K562 (cell line): ENCODE measurements around the gene CDHR2. TPM values are rescaled to one million over a fixed set of nuclear protein-coding genes. Genes with fewer than 3 reads are reported as not detected.

ENCODE experiments used
- BRD4 ChIP-seq: fragments of 200-600 bp; sonication (generic); IDR thresholded peaks from 2 replicates; pipeline ENCODE4 v1.6.1; 2017; ENCODE audit warnings: inconsistent platforms
- COPS2 ChIP-seq: fragments of 450-650 bp; conservative IDR thresholded peaks from 2 replicates; pipeline ENCODE4 v1.6.1; 2016; ENCODE audit warnings: mild to moderate bottlenecking, moderate library complexity
- DPF2 ChIP-seq: fragments of 450-650 bp; IDR thresholded peaks from 2 replicates; pipeline ENCODE4 v1.6.1; 2016
- NCOA1 ChIP-seq: fragments of 450-650 bp; IDR thresholded peaks from 2 replicates; pipeline ENCODE4 v1.6.1; 2016; ENCODE audit warnings: low read depth
- NR2F6 ChIP-seq: fragments of 450-650 bp; formaldehyde crosslinking; IDR thresholded peaks from 2 replicates; pipeline ENCODE4 v1.4.0; 2020; ENCODE audit warnings: mild to moderate bottlenecking
- PYGO2 ChIP-seq: fragments of 450-650 bp; IDR thresholded peaks from 2 replicates; pipeline ENCODE4 v1.6.1; 2016; ENCODE audit warnings: mild to moderate bottlenecking, missing genetic modification characterization, moderate library complexity, missing compliant biosample characterization
- TFAM ChIP-seq: fragments of 250-450 bp; sonication (Bioruptor Pico); conservative IDR thresholded peaks from 2 replicates; pipeline ENCODE4 v1.5.0; 2021; ENCODE audit warnings: mild to moderate bottlenecking, moderate library complexity
- TGIF2 ChIP-seq: sonication (generic); formaldehyde crosslinking; IDR thresholded peaks from 2 replicates; pipeline ENCODE4 v1.8.1; 2022; ENCODE audit warnings: mild to moderate bottlenecking, missing genetic modification reagents, moderate library complexity
- ZNF165 ChIP-seq: fragments of 250-450 bp; sonication (Bioruptor Pico); IDR thresholded peaks from 2 replicates; pipeline ENCODE4 v1.4.0; 2020; ENCODE audit warnings: borderline replicate concordance
- ZNF785 ChIP-seq: fragments of 250-450 bp; sonication (Bioruptor Pico); IDR thresholded peaks from 2 replicates; pipeline ENCODE4 v1.4.0; 2020; ENCODE audit warnings: mild to moderate bottlenecking
- polyA plus RNA-seq, 8 experiments: library from polyadenylated mRNA; depleted of rRNA in 4 of 8; stranded (reverse) in 5 of 8; unstranded in 3 of 8; fragments of >200 nt; fragmentation: Nextera tagmentation in 2 of 8; fragmentation: Illumina TruSeq in 1 of 8; extraction: Ambion mirVana in 2 of 8; extraction: Trizol in 1 of 8; gene quantifications; 2 replicates each; pipeline versions ENCODE4 v1.2.1 to v1.2.3, GENCODE V29; 2011 to 2014; ENCODE audit warnings: inconsistent platforms in 1 of 8, missing spikeins in 1 of 8
- total RNA-seq, 7 experiments: library from RNA; depleted of rRNA in 6 of 7; stranded (reverse); fragments of >200 nt in 6 of 7; fragmentation: Illumina TruSeq in 2 of 7; extraction: Trizol in 2 of 7; gene quantifications; 2 replicates each; pipeline versions ENCODE4 v1.2.1 to v1.2.3, GENCODE V29; 2011 to 2021; ENCODE audit warnings: low replicate concordance in 1 of 7
- TF ChIP-seq, protein P1 (sequence below): fragments of 250-450 bp; sonication (Bioruptor Pico); IDR thresholded peaks from 2 replicates; pipeline ENCODE4 v1.5.0; 2021
- TF ChIP-seq, protein P2 (sequence below): fragments of 450-650 bp; formaldehyde crosslinking; IDR thresholded peaks from 2 replicates; pipeline ENCODE4 v1.4.0; 2020; ENCODE audit warnings: mild to moderate bottlenecking, mixed read lengths
- TF ChIP-seq, protein P3 (sequence below): fragments of 450-650 bp; formaldehyde crosslinking; IDR thresholded peaks from 2 replicates; pipeline ENCODE4 v1.4.0; 2022; ENCODE audit warnings: missing genetic modification characterization
- TF ChIP-seq, protein P4 (sequence below), 2 experiments: fragments of 450-650 bp; IDR thresholded peaks; 2 replicates each; pipeline ENCODE4 v1.6.1; 2016; ENCODE audit warnings: mild to moderate bottlenecking in 2 of 2, borderline replicate concordance in 1 of 2, low read depth in 1 of 2, moderate library complexity in 1 of 2

CDHR2 gene
- total and polyA plus RNA-seq, 9 of the 15 experiments (the other 6 are each of a cell fraction or from before 2014, with no cell fraction given), result 0.01 to 0.62 (median 0.09) TPM; not detected in 2

DNA sequence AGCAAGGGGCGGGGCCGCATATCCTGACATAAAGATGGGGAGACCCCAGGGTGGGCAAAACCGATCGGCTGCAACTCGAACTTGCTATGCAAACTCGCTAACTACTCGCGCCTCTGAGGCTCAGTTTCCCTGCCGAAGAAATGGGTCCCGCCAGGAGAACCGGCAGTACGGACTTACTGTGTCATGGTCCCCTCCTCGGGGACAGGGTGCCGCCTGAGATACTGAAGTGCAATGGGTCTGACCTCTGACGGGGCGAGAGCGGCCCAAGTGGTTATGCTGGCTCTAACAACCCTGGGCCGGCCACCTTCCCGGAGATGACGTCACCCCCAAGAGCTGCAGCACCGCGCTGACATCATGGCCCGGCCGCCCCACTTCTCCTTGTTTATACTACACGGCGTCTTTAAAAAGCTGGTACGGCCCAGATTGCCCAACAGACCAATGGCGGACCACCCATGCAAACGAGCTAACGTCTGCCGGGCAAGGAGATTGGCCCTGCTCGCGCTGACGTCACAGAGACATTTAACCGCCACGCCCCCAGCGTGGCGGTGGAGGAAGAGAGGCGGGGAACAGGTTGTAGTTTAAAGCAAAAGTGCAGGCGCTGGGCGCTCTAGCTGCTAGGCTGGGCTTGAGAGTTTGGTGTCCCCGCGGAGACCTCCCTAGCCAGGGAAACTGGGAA, 11.4 kb upstream of the CDHR2 start (continued):
- TF ChIP-seq, protein P1, sequence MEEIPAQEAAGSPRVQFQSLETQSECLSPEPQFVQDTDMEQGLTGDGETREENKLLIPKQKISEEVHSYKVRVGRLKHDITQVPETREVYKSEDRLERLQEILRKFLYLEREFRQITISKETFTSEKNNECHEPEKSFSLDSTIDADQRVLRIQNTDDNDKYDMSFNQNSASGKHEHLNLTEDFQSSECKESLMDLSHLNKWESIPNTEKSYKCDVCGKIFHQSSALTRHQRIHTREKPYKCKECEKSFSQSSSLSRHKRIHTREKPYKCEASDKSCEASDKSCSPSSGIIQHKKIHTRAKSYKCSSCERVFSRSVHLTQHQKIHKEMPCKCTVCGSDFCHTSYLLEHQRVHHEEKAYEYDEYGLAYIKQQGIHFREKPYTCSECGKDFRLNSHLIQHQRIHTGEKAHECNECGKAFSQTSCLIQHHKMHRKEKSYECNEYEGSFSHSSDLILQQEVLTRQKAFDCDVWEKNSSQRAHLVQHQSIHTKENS (CRISPR knock-in tag), result no peak
- peak; percentile 50; the same call in 1 of the 2 replicates for TF ChIP-seq DPF2
- TF ChIP-seq, protein P2, sequence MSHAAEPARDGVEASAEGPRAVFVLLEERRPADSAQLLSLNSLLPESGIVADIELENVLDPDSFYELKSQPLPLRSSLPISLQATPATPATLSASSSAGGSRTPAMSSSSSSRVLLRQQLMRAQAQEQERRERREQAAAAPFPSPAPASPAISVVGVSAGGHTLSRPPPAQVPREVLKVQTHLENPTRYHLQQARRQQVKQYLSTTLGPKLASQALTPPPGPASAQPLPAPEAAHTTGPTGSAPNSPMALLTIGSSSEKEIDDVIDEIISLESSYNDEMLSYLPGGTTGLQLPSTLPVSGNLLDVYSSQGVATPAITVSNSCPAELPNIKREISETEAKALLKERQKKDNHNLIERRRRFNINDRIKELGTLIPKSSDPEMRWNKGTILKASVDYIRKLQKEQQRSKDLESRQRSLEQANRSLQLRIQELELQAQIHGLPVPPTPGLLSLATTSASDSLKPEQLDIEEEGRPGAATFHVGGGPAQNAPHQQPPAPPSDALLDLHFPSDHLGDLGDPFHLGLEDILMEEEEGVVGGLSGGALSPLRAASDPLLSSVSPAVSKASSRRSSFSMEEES (CRISPR knock-in tag), result no peak
- peak; percentile 73; the same call in 1 of the 2 replicates for TF ChIP-seq ZNF165 (CRISPR knock-in tag)
- TF ChIP-seq, protein P3, sequence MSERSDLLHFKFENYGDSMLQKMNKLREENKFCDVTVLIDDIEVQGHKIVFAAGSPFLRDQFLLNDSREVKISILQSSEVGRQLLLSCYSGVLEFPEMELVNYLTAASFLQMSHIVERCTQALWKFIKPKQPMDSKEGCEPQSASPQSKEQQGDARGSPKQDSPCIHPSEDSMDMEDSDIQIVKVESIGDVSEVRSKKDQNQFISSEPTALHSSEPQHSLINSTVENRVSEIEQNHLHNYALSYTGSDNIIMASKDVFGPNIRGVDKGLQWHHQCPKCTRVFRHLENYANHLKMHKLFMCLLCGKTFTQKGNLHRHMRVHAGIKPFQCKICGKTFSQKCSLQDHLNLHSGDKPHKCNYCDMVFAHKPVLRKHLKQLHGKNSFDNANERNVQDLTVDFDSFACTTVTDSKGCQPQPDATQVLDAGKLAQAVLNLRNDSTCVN (CRISPR knock-in tag), result no peak
- no peak for TF ChIP-seq NR2F6 (CRISPR knock-in tag)
- peak; percentile 17; the same call in 1 of the 2 replicates for TF ChIP-seq TGIF2 (CRISPR knock-in tag)
- peak; percentile 95 for TF ChIP-seq NCOA1
- no peak for TF ChIP-seq COPS2
- TF ChIP-seq, protein P4, sequence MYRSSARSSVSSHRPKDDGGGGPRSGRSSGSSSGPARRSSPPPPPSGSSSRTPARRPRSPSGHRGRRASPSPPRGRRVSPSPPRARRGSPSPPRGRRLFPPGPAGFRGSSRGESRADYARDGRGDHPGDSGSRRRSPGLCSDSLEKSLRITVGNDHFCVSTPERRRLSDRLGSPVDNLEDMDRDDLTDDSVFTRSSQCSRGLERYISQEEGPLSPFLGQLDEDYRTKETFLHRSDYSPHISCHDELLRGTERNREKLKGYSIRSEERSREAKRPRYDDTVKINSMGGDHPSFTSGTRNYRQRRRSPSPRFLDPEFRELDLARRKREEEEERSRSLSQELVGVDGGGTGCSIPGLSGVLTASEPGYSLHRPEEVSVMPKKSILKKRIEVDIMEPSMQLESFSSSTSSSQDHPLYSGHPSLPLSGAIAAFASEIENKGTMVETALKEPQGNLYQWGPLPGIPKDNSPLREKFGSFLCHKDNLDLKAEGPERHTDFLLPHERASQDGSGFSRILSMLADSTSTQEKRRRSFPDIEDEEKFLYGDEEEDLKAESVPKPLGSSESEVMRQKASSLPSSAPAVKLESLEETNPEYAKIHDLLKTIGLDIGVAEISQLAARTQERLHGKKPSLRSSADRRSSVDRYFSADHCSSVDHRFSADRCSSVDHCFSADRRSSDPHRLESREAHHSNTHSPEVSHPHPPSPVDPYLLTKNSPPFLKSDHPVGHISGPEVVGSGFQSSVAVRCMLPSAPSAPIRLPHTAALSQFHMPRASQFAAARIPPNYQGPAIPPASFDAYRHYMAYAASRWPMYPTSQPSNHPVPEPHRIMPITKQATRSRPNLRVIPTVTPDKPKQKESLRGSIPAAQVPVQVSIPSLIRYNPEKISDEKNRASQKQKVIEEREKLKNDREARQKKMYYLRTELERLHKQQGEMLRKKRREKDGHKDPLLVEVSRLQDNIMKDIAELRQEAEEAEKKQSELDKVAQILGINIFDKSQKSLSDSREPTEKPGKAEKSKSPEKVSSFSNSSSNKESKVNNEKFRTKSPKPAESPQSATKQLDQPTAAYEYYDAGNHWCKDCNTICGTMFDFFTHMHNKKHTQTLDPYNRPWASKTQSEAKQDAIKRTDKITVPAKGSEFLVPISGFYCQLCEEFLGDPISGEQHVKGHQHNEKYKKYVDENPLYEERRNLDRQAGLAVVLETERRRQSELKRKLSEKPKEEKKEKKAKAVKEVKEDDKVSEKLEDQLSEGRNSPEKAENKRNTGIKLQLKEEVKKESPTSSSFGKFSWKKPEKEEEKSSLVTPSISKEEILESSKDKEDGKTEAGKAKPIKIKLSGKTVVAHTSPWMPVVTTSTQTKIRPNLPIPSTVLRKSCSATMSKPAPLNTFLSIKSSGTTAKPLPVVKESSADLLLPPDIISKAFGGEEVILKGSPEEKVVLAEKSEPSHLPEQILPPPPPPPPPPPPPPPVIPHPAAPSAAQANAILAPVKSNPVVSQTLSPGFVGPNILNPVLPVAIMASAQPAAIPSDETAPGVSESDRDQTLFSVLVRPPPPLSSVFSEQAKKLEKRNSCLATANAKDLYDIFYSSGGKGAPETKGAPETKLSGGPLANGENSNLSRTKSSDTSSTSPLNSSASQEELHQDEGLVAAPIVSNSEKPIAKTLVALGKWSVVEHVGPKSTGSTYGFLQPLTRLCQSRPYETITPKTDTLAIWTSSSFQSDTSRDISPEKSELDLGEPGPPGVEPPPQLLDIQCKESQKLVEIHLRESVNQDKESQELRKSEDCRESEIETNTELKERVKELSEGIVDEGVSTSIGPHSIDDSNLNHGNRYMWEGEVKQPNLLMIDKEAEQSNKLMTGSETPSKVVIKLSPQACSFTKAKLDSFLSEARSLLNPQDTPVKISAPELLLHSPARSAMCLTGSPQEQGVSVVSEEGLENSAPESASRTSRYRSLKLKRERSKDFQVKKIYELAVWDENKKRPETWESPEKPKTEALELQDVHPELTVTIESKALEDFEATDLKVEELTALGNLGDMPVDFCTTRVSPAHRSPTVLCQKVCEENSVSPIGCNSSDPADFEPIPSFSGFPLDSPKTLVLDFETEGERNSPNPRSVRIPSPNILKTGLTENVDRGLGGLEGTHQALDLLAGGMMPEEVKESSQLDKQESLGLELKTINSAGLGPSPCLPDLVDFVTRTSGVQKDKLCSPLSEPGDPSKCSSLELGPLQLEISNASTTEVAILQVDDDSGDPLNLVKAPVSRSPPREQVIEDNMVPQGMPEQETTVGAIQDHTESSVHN (IDR thresholded peaks at IDR 0.05; ENCODE audit: borderline replicate concordance in 1 of 2, low read depth in 1 of 2), result peak in 1 of 2 experiments; percentile 57; a peak in 1 of 4 replicates
- 0 out of 2 replicates have a peak, but pooled peaks have one; percentile 35 for TF ChIP-seq BRD4
- no peak for TF ChIP-seq PYGO2 (tag)
- no peak for TF ChIP-seq ZNF785 (CRISPR knock-in tag)
- TF ChIP-seq TFAM (CRISPR knock-in tag), result no peak
